ENCODE results near the gene CRELD2.

CRELD2 gene

DNA sequence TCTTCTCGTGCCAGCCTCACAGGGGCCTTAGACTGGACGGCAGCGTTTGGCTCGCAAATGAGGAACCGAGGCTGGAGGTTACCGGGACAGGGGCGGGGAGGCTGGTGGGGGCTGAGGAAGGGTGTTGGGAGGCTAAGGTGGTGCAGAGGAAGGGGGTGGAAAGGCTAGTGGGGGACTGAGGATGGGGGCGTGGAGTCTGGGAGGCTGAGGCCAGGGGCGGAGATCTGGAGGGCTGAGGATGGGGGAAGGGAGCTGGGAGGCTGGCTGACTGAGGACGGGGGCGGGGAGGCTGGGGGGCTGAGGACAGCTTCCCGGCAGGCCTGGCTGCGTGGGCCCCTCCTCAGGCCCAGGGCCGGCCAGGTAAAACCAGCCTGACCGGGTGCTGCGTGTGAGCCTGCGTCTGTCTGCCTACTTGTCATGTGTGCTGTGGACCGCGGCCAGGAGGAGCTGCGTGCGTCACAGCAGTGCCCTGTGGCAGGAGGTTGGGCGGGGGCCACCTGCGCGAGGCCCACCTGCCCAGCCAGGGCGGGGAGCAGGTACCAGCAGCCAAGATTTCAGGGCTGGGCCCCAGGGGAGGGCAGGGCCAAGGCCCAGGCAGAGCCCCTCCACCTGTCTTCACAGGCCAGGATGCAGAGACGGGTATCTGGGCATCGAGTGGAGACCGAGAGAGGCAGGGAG is 32.7 kb downstream of the CRELD2 start:
- H3K9me3 Mint-ChIP-seq: no peaks in the 10 kb centered on the region
- H3K27me3 Mint-ChIP-seq (ENCODE audit: low read depth): peaks cover 4% of the 10 kb centered on the region
- TF ChIP-seq, protein P1, sequence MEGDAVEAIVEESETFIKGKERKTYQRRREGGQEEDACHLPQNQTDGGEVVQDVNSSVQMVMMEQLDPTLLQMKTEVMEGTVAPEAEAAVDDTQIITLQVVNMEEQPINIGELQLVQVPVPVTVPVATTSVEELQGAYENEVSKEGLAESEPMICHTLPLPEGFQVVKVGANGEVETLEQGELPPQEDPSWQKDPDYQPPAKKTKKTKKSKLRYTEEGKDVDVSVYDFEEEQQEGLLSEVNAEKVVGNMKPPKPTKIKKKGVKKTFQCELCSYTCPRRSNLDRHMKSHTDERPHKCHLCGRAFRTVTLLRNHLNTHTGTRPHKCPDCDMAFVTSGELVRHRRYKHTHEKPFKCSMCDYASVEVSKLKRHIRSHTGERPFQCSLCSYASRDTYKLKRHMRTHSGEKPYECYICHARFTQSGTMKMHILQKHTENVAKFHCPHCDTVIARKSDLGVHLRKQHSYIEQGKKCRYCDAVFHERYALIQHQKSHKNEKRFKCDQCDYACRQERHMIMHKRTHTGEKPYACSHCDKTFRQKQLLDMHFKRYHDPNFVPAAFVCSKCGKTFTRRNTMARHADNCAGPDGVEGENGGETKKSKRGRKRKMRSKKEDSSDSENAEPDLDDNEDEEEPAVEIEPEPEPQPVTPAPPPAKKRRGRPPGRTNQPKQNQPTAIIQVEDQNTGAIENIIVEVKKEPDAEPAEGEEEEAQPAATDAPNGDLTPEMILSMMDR (IDR thresholded peaks at IDR 0.05; ENCODE audit: unreplicated experiment in 3 of 3): no peak
- peak overlapping the region in 2 of 3 experiments; percentile 24 to 72 for H3K27ac Mint-ChIP-seq
- H3K4me1 Mint-ChIP-seq: peaks cover 11% of the 10 kb centered on the region
- H3K36me3 Mint-ChIP-seq (ENCODE audit: low read depth): no peaks in the 10 kb centered on the region
- no peak overlapping the region for H3K4me3 Mint-ChIP-seq

DNA sequence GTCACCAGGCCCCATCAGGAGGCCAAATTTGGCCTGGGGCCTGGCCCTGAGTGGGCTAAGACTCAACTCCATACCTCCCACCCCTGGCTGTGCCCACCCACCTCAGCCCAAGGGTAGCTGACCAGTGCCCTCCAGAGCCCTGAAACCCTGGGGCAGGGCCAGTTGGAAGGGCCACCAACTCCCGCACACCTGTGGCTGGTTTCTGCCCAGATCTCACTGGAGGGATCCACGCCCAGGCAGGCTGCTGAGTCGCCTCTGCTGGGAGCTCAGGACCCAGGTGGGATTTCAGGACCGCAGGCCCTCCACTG is 33.2 kb downstream of the CRELD2 start:
- no peaks in the 10 kb centered on the region for H3K9me3 Mint-ChIP-seq
- H3K36me3 Mint-ChIP-seq (ENCODE audit: low read depth): no peaks in the 10 kb centered on the region
- peaks cover 11% of the 10 kb centered on the region for H3K4me1 Mint-ChIP-seq
- TF ChIP-seq, protein P1 (IDR thresholded peaks at IDR 0.05; ENCODE audit: unreplicated experiment in 3 of 3): no peak
- no peak overlapping the region for H3K27ac Mint-ChIP-seq
- peaks cover 4% of the 10 kb centered on the region for H3K27me3 Mint-ChIP-seq (ENCODE audit: low read depth)
- no peak overlapping the region for H3K4me3 Mint-ChIP-seq

DNA sequence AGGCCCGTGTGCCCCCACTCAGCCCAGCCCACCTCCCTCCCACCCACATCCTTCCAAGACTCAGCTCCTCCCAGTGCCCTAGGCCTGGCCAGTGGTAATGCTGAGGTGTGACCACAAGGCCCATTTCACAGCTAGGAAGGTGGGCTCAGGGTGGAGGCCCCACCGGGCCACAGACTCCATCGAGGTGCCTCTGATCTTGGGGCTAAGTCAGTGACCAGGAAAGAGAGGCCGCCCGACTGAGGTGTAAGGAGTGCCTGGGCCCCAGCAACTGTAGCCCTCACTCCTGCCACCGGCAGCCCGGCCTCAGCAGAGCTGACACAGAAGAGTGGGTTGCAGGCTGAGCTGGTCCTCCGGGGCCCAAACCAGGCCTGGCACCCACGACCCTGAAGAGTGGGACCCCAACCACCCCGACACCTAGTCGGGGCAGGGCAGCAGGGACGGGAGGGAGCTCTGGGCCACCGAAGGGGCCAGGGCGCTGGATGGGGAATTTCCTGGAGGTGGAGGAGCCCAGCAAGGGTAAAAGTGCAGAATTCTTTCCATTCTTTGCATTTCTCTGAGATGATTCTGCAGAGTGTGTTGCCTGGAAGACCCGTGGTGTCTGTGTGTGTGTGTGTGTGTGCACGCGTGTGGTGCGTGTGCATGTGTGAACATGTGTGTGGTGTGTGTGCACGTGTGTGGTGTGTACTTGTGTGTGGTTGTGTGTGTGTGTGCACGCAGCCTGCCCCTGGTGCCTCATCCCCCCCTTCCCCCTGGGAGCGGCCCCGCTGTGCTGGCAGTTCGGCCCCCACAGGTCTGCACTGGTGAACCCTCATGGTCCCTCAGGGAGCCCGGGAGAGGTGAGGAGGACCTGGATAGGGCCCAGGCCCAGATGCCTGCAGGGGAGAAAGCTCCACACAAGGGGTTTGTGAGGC is 33.8 kb downstream of the CRELD2 start:
- TF ChIP-seq, protein P1 (IDR thresholded peaks at IDR 0.05; ENCODE audit: unreplicated experiment in 3 of 3): no peak
- Mint-ChIP-seq H3K9me3 (no peaks in the 10 kb centered on the region), H3K27me3 (ENCODE audit: low read depth) (peaks cover 4% of the 10 kb centered on the region), H3K36me3 (ENCODE audit: low read depth) (no peaks in the 10 kb centered on the region), H3K4me3 (peak overlapping the region in 2 of 3 experiments; percentile 66 to 69), H3K4me1 (peaks cover 15% of the 10 kb centered on the region), H3K27ac (peak overlapping the region; percentile 95 to 98 (median 96))

DNA sequence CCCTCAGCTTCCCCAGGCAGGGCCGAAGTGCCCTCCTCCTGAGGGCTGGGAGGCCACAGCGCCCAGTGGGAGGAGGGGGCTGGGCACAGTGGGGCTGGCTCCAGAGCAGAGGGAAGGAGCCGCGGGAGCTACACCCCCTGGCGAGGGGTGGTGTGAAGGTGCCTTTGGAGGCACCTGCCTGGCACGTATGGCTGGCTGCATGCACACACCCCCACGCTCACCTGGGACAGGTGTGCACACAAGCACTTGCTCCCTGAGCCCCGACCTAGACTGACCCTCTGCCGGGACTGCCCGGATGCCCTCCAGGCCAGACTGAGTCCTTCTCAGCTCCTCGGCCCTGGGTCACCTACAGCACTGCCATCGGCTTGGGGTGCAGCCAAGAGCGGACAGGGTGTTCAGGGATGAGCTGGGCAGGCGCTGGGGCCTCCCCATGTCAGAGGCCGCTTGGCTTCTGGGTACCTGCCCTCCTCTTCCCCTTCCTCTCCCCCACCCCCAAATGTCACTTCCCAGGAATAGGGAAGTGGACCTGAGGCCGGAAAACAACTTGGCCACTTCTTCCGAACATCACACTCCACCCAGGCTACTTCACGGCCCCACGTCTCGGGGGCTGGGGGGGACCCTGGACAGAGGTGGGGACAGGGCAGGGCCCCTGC is 34.7 kb downstream of the CRELD2 start:
- Mint-ChIP-seq H3K36me3 (ENCODE audit: low read depth) (no peaks in the 10 kb centered on the region), H3K9me3 (no peaks in the 10 kb centered on the region), H3K4me1 (peaks cover 15% of the 10 kb centered on the region), H3K27me3 (ENCODE audit: low read depth) (peaks cover 4% of the 10 kb centered on the region), H3K4me3 (no peak overlapping the region), H3K27ac (no peak overlapping the region)
- TF ChIP-seq, protein P1 (IDR thresholded peaks at IDR 0.05; ENCODE audit: unreplicated experiment in 3 of 3): no peak

DNA sequence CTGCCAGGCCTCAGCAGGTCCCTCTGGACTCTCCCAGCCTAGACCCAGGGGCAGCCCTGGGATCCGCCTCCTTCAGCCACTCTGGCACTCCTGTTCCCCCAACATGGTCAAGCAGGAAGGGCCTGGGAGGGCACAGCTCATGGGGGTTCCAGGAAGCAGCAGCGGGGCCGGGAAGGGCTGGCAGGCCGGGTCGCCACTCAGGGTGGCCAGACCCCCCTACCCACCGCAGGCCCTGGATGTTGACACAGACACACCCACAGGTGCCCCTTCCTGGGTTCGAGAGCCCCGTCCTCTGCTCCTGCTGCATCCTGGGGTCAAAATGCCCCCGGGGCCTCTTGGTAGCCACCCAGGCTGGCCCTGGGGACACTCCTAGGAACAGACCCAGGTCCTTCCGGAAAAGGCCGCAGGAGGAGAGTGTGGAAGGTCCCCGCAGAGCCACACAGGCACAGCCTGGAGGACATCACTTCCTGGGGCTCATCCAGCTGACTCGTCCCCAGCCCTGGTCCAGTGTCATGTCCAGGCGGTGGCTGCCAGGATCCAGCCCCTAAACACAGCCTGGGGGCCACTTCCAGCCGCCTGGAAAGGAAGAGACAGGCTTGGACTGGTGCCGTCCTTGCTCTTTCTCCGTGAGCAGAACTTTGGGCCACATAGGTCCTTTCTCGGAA is 35.4 kb downstream of the CRELD2 start:
- Mint-ChIP-seq H3K27ac (no peak overlapping the region), H3K36me3 (ENCODE audit: low read depth) (no peaks in the 10 kb centered on the region), H3K27me3 (ENCODE audit: low read depth) (peaks cover 4% of the 10 kb centered on the region), H3K4me3 (no peak overlapping the region), H3K9me3 (no peaks in the 10 kb centered on the region), H3K4me1 (peaks cover 15% of the 10 kb centered on the region)
- TF ChIP-seq, protein P1 (IDR thresholded peaks at IDR 0.05; ENCODE audit: unreplicated experiment in 3 of 3): no peak

All from nephron (organoid).